ENCODE measurements around the gene CCDC82. TPM values are rescaled to one million over a fixed set of nuclear protein-coding genes. Genes with fewer than 3 reads are reported as not detected.
"Not testable (repeated sequence)": the region's sequence is repeated elsewhere in the genome, so short reads cannot be mapped to it uniquely, and the experiment has no call there.

The CCDC82 gene
- total RNA-seq, 2 experiments from 2014 or later = 22.2 to 43.6 TPM

DNA sequence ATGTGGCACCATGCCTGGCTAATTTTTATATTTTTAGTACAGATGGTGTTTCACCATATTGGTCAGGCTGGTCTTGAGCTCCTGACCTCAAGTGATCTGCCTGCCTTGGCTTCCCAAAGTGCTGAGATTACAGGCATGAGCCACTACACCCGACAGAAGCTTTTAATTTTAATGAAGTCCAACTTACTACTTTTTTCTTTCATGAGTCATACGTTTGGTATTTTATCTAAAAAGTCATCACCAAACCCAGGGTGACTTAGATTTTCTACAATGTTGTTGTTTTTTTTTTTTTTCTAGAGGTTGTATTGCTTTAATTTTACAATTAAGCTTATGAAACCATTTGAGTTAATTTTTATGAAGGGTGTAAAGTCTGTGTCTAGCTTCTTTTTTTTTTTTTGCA, 35.0 kb upstream of the CCDC82 start:
- Histone ChIP-seq H3K36me3 (ENCODE audit: insufficient read depth, low read length) (no peaks in the 10 kb centered on the region), H2AFZ (ENCODE audit: low read length) (no peak overlapping the region), H3K4me3 (ENCODE audit: low read depth, low read length, poor library complexity, severe bottlenecking) (no peak overlapping the region), H3K9me2 (ENCODE audit: insufficient read depth, low read length) (no peaks in the 10 kb centered on the region), H3K4me1 (ENCODE audit: insufficient read depth, low read length, poor library complexity, severe bottlenecking) (no peaks in the 10 kb centered on the region), H3K27ac (ENCODE audit: low read depth, low read length, poor library complexity, severe bottlenecking) (no peak overlapping the region), H3K4me2 (ENCODE audit: low read length) (no peak overlapping the region), H3K9me3 (ENCODE audit: low read length) (no peaks in the 10 kb centered on the region), H4K20me1 (ENCODE audit: insufficient read depth, low read length) (no peaks in the 10 kb centered on the region), H3K79me2 (ENCODE audit: insufficient read depth, low read depth, low read length) (no peaks in the 10 kb centered on the region)
- BruUV-seq (replicated peaks) = no TSS peak
- POLR2A ChIA-PET = interaction anchor here (0.6 to 0.9 kb wide), 9 partner anchors 9 to 1465 kb away, joined by 3 to 7 read pairs (median 3); no protein-coding TSS in a partner anchor
- intact Hi-C loops (cut with micrococcal nuclease; ENCODE audit: unreplicated experiment) = loop anchor here (5.0 kb wide), 2 partner anchors 577 to 1272 kb away; no protein-coding TSS in a partner anchor
- DNase-seq (ENCODE audit: low spot score) = no peak
- CTCF ChIA-PET (ENCODE audit: unreplicated experiment) = interaction anchor here (0.6 kb wide), 1 partner anchor 449 kb away, joined by 3 read pairs; no protein-coding TSS in a partner anchor
- no peak for TF ChIP-seq EZH2phosphoT487 (IDR thresholded peaks at IDR 0.05; ENCODE audit: borderline replicate concordance, low read depth, low read length)
- TF ChIP-seq, protein P1, sequence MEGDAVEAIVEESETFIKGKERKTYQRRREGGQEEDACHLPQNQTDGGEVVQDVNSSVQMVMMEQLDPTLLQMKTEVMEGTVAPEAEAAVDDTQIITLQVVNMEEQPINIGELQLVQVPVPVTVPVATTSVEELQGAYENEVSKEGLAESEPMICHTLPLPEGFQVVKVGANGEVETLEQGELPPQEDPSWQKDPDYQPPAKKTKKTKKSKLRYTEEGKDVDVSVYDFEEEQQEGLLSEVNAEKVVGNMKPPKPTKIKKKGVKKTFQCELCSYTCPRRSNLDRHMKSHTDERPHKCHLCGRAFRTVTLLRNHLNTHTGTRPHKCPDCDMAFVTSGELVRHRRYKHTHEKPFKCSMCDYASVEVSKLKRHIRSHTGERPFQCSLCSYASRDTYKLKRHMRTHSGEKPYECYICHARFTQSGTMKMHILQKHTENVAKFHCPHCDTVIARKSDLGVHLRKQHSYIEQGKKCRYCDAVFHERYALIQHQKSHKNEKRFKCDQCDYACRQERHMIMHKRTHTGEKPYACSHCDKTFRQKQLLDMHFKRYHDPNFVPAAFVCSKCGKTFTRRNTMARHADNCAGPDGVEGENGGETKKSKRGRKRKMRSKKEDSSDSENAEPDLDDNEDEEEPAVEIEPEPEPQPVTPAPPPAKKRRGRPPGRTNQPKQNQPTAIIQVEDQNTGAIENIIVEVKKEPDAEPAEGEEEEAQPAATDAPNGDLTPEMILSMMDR (conservative IDR thresholded peaks at IDR 0.05; ENCODE audit: low read length) = no peak

DNA sequence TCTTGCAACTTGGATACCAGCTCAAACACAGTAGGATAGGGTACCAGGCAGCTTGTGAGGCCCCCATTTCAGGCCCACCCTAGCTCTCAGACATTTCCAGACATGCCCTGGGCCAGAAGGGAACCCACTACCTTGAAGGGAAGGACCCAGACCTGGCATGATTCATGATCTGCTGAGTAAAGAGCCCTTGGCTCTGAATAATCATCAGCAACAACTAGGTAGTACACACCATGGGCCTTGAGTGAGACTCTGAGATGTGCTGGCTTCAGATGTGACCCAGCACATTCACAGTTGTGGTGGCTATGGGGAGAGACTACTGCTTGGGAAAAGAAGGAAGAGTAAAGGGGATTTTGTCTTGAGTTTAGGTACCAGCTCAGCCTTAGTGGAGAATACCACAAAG, 23.7 kb upstream of the CCDC82 start:
- no peak overlapping the region for H3K4me2 ChIP-seq (ENCODE audit: low read length)
- no peaks in the 10 kb centered on the region for H3K9me3 ChIP-seq (ENCODE audit: low read length)
- POLR2A ChIA-PET = no interaction called here
- H4K20me1 ChIP-seq (ENCODE audit: insufficient read depth, low read length) = no peaks in the 10 kb centered on the region
- CTCF ChIA-PET (ENCODE audit: unreplicated experiment) = no interaction called here
- no peak overlapping the region for H3K4me3 ChIP-seq (ENCODE audit: low read depth, low read length, poor library complexity, severe bottlenecking)
- no peaks in the 10 kb centered on the region for H3K4me1 ChIP-seq (ENCODE audit: insufficient read depth, low read length, poor library complexity, severe bottlenecking)
- H2AFZ ChIP-seq (ENCODE audit: low read length) = no peak overlapping the region
- no peak for DNase-seq (ENCODE audit: low spot score)
- BruUV-seq (replicated peaks) = no TSS peak
- H3K79me2 ChIP-seq (ENCODE audit: insufficient read depth, low read depth, low read length) = no peaks in the 10 kb centered on the region
- no peak for TF ChIP-seq EZH2phosphoT487 (IDR thresholded peaks at IDR 0.05; ENCODE audit: borderline replicate concordance, low read depth, low read length)
- TF ChIP-seq, protein P1 (conservative IDR thresholded peaks at IDR 0.05; ENCODE audit: low read length) = no peak
- H3K27ac ChIP-seq (ENCODE audit: low read depth, low read length, poor library complexity, severe bottlenecking) = no peak overlapping the region
- intact Hi-C loops (cut with micrococcal nuclease; ENCODE audit: unreplicated experiment) = no loop called here
- no peaks in the 10 kb centered on the region for H3K9me2 ChIP-seq (ENCODE audit: insufficient read depth, low read length)
- no peaks in the 10 kb centered on the region for H3K36me3 ChIP-seq (ENCODE audit: insufficient read depth, low read length)

DNA sequence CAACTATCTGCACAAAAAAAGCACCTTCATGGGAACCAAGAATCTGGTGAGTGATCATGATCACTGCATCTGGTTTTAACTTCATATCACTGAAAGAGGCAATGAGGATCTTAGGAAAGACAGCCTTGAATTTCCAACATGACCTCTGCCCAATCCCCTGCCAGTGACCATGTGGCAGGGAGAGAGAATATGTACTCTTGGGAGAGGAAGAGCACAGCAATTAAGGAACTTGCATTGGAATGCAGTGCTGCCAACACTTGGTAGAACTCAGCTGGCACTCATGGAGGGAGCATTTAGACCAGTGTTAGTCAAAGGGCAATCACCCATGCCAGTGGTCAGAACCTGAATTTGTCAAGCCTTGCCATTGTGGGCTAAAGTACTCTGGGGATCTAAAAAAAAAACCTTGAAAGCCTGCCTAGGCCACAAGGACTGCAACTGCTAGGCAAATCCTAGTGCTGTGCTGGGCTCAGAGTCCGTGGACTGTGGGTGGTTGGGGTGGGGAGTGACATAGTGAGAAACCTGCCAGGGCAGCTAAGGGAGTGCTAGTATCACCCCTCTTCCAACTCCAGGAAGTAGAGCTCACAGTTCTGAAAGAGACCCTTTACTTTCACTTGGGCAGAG, 23.2 kb upstream of the CCDC82 start:
- H3K9me3 ChIP-seq (ENCODE audit: low read length) = no peaks in the 10 kb centered on the region
- no peak overlapping the region for H3K4me2 ChIP-seq (ENCODE audit: low read length)
- no peaks in the 10 kb centered on the region for H3K9me2 ChIP-seq (ENCODE audit: insufficient read depth, low read length)
- H2AFZ ChIP-seq (ENCODE audit: low read length) = no peak overlapping the region
- H3K4me3 ChIP-seq (ENCODE audit: low read depth, low read length, poor library complexity, severe bottlenecking) = no peak overlapping the region
- H4K20me1 ChIP-seq (ENCODE audit: insufficient read depth, low read length) = no peaks in the 10 kb centered on the region
- ChIA-PET POLR2A (no interaction called here), CTCF (ENCODE audit: unreplicated experiment) (no interaction called here)
- no peak overlapping the region for H3K27ac ChIP-seq (ENCODE audit: low read depth, low read length, poor library complexity, severe bottlenecking)
- no TSS peak for BruUV-seq (replicated peaks)
- no peaks in the 10 kb centered on the region for H3K36me3 ChIP-seq (ENCODE audit: insufficient read depth, low read length)
- DNase-seq (ENCODE audit: low spot score) = no peak
- no peaks in the 10 kb centered on the region for H3K79me2 ChIP-seq (ENCODE audit: insufficient read depth, low read depth, low read length)
- H3K4me1 ChIP-seq (ENCODE audit: insufficient read depth, low read length, poor library complexity, severe bottlenecking) = no peaks in the 10 kb centered on the region
- intact Hi-C loops (cut with micrococcal nuclease; ENCODE audit: unreplicated experiment) = no loop called here
- TF ChIP-seq EZH2phosphoT487 (IDR thresholded peaks at IDR 0.05; ENCODE audit: borderline replicate concordance, low read depth, low read length) = no peak
- TF ChIP-seq, protein P1 (conservative IDR thresholded peaks at IDR 0.05; ENCODE audit: low read length) = no peak

DNA sequence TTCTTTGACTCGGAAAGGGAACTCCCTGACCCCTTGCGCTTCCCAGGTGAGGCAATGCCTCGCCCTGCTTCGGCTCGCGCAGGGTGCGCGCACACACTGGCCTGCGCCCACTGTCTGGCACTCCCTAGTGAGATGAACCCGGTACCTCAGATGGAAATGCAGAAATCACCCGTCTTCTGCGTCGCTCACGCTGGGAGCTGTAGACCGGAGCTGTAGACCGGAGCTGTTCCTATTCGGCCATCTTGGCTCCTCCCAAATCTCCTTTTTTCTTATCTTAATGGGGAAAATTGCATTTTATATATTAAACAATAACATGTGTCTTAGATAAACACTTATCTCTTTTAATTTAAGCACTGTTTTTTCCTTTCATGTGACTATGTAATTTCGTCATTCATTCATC, 21.7 kb upstream of the CCDC82 start:
- H4K20me1 ChIP-seq (ENCODE audit: insufficient read depth, low read length); H3K4me3 ChIP-seq (ENCODE audit: low read depth, low read length, poor library complexity, severe bottlenecking); H3K4me2 ChIP-seq (ENCODE audit: low read length); CTCF ChIA-PET (ENCODE audit: unreplicated experiment); intact Hi-C loops (cut with micrococcal nuclease; ENCODE audit: unreplicated experiment); BruUV-seq (replicated peaks); H3K4me1 ChIP-seq (ENCODE audit: insufficient read depth, low read length, poor library complexity, severe bottlenecking); DNase-seq (ENCODE audit: low spot score); H2AFZ ChIP-seq (ENCODE audit: low read length); POLR2A ChIA-PET; H3K36me3 ChIP-seq (ENCODE audit: insufficient read depth, low read length); H3K9me2 ChIP-seq (ENCODE audit: insufficient read depth, low read length); H3K79me2 ChIP-seq (ENCODE audit: insufficient read depth, low read depth, low read length); H3K27ac ChIP-seq (ENCODE audit: low read depth, low read length, poor library complexity, severe bottlenecking); H3K9me3 ChIP-seq (ENCODE audit: low read length): not testable (repeated sequence)
